H9 (cell line): Measurements from ENCODE around the gene RET. TPM values are rescaled to one million over a fixed set of nuclear protein-coding genes. Genes with fewer than 3 reads are reported as not detected.
A peak's percentile ranks its signal among the peaks of the same experiment; 100 is the strongest.

ENCODE experiments used
- DNase-seq: peaks from one replicate; pipeline ENCODE4 v3.0.0-alpha.2; 2017
- H2AFZ ChIP-seq: one replicate; pipeline ENCODE4 v1.6.1; 2013; ENCODE audit warnings: mild to moderate bottlenecking, low read length, control low read depth, moderate library complexity
- H2AK5ac ChIP-seq: 2 replicates; pipeline ENCODE4 v1.6.1; 2013; ENCODE audit warnings: low read length, control low read depth, mixed read lengths; ENCODE audit not compliant: insufficient read length
- H2BK120ac ChIP-seq: one replicate; pipeline ENCODE4 v1.6.1; 2013; ENCODE audit warnings: low read depth, mild to moderate bottlenecking, low read length, control low read depth, inconsistent platforms; ENCODE audit not compliant: poor library complexity, severe bottlenecking
- H2BK12ac ChIP-seq: 2 replicates; pipeline ENCODE4 v1.6.1; 2013; ENCODE audit warnings: low read length, control low read depth, mixed read lengths, low read depth; ENCODE audit not compliant: insufficient read length
- H2BK15ac ChIP-seq: 2 replicates; pipeline ENCODE4 v1.6.1; 2013; ENCODE audit warnings: low read depth, low read length, control low read depth
- H2BK20ac ChIP-seq: one replicate; pipeline ENCODE4 v1.6.1; 2013; ENCODE audit warnings: low read depth, mild to moderate bottlenecking, low read length, control low read depth, inconsistent platforms; ENCODE audit not compliant: poor library complexity, severe bottlenecking
- H2BK5ac ChIP-seq: 2 replicates; pipeline ENCODE4 v1.6.1; 2013; ENCODE audit warnings: low read length, control low read depth, mixed read lengths; ENCODE audit not compliant: insufficient read length
- H3K14ac ChIP-seq: 2 replicates; pipeline ENCODE4 v1.6.1; 2013; ENCODE audit warnings: low read length, control low read depth; ENCODE audit not compliant: insufficient read depth
- H3K18ac ChIP-seq: 2 replicates; pipeline ENCODE4 v1.6.1; 2013; ENCODE audit warnings: low read depth, mild to moderate bottlenecking, mixed read lengths, low read length, control low read depth; ENCODE audit not compliant: insufficient read length
- H3K23ac ChIP-seq: 2 replicates; pipeline ENCODE4 v1.6.1; 2013; ENCODE audit warnings: low read length, control low read depth, mixed read lengths, low read depth; ENCODE audit not compliant: insufficient read length
- H3K23me2 ChIP-seq: 2 replicates; pipeline ENCODE4 v1.6.1; 2013; ENCODE audit warnings: low read depth, mild to moderate bottlenecking, mixed read lengths, low read length, control low read depth; ENCODE audit not compliant: insufficient read length, poor library complexity, severe bottlenecking
- H3K27ac ChIP-seq: 2 replicates; pipeline ENCODE4 v1.5.1; 2013; ENCODE audit warnings: low read length, control low read depth, mixed read lengths, low read depth; ENCODE audit not compliant: insufficient read length
- H3K27me3 ChIP-seq: 2 replicates; pipeline ENCODE4 v1.6.1; 2013; ENCODE audit warnings: low read length, control low read depth, inconsistent platforms; ENCODE audit not compliant: insufficient read depth
- H3K4ac ChIP-seq: 2 replicates; pipeline ENCODE4 v1.6.1; 2013; ENCODE audit warnings: low read depth, mild to moderate bottlenecking, control low read depth, inconsistent platforms, low read length, moderate library complexity
- H3K4me1 ChIP-seq: 2 replicates; pipeline ENCODE4 v1.6.1; 2013; ENCODE audit warnings: low read length, control low read depth, inconsistent platforms; ENCODE audit not compliant: insufficient read depth
- H3K4me2 ChIP-seq: 2 replicates; pipeline ENCODE4 v1.6.1; 2013; ENCODE audit warnings: low read length, control low read depth, mixed read lengths; ENCODE audit not compliant: insufficient read length, insufficient read depth
- H3K56ac ChIP-seq: 2 replicates; pipeline ENCODE4 v1.6.1; 2013; ENCODE audit warnings: low read depth, mild to moderate bottlenecking, mixed read lengths, low read length, control low read depth; ENCODE audit not compliant: insufficient read length
- H3K79me1 ChIP-seq: 2 replicates; pipeline ENCODE4 v1.6.1; 2013; ENCODE audit warnings: low read depth, mild to moderate bottlenecking, moderate library complexity, low read length, control low read depth, inconsistent platforms; ENCODE audit not compliant: insufficient read depth, poor library complexity, severe bottlenecking
- H3K79me2 ChIP-seq: 2 replicates; pipeline ENCODE4 v1.6.1; 2013; ENCODE audit warnings: low read length, control low read depth, inconsistent platforms; ENCODE audit not compliant: insufficient read depth
- H3K9ac ChIP-seq: 2 replicates; pipeline ENCODE4 v1.6.1; 2013; ENCODE audit warnings: low read length, control low read depth, mixed read lengths; ENCODE audit not compliant: insufficient read length; ENCODE audit errors: extremely low read depth
- H3K9me3 ChIP-seq: one replicate; pipeline ENCODE4 v1.6.1; 2013; ENCODE audit warnings: low read depth, low read length, inconsistent platforms; ENCODE audit not compliant: control insufficient read depth
- H3T11ph ChIP-seq: one replicate; pipeline ENCODE4 v1.6.1; 2013; ENCODE audit warnings: mild to moderate bottlenecking, low read length, control low read depth, inconsistent platforms
- H4K20me1 ChIP-seq: one replicate; pipeline ENCODE4 v1.6.1; 2013; ENCODE audit not compliant: control insufficient read depth, insufficient read length, insufficient read depth
- H4K5ac ChIP-seq: 2 replicates; pipeline ENCODE4 v1.6.1; 2013; ENCODE audit warnings: low read depth, mild to moderate bottlenecking, mixed read lengths, low read length, control low read depth; ENCODE audit not compliant: insufficient read length
- H4K8ac ChIP-seq: replicated peaks from 2 replicates; pipeline ENCODE4 v1.6.1; 2013; ENCODE audit warnings: low read length, control low read depth, mixed read lengths, low read depth; ENCODE audit not compliant: insufficient read length
- H4K91ac ChIP-seq: 2 replicates; pipeline ENCODE4 v1.6.1; 2013; ENCODE audit warnings: low read depth, mild to moderate bottlenecking, moderate library complexity, mixed read lengths, low read length, control low read depth; ENCODE audit not compliant: insufficient read length
- H3K27ac Mint-ChIP-seq, 3 experiments: 2 replicates in 2 of 3; 3 replicates in 1 of 3; pipeline ENCODE4 v1.8.0; 2020 to 2021; ENCODE audit warnings: mixed read lengths in 3 of 3, mild to moderate bottlenecking in 1 of 3, moderate library complexity in 1 of 3
- H3K27me3 Mint-ChIP-seq: 2 replicates; pipeline ENCODE4 v1.8.0; 2021; ENCODE audit warnings: low read depth, mild to moderate bottlenecking, moderate library complexity, mixed read lengths
- H3K36me3 Mint-ChIP-seq, 3 experiments: 2 replicates in 2 of 3; 3 replicates in 1 of 3; pipeline ENCODE4 v1.8.0; 2020 to 2021; ENCODE audit warnings: low read depth in 3 of 3, mixed read lengths in 3 of 3; ENCODE audit not compliant: insufficient read depth in 1 of 3
- H3K4me1 Mint-ChIP-seq, 2 experiments: 2 replicates each; pipeline ENCODE4 v1.8.0; 2020; ENCODE audit warnings: mixed read lengths in 2 of 2
- H3K4me3 Mint-ChIP-seq, 2 experiments: 2 replicates in 1 of 2; 3 replicates in 1 of 2; pipeline ENCODE4 v1.8.0; 2020 to 2021; ENCODE audit warnings: mild to moderate bottlenecking in 2 of 2, mixed read lengths in 2 of 2, moderate library complexity in 1 of 2
- H3K9me3 Mint-ChIP-seq, 2 experiments: 2 replicates in 1 of 2; 3 replicates in 1 of 2; pipeline ENCODE4 v1.8.0; 2020; ENCODE audit warnings: mild to moderate bottlenecking in 2 of 2, mixed read lengths in 2 of 2, moderate library complexity in 1 of 2
- CTCF ChIP-seq: fragments of 200-600 bp; sonication (generic); conservative IDR thresholded peaks from 3 replicates; pipeline ENCODE4 v1.8.0; 2021; ENCODE audit warnings: antibody characterized with exemption, mild to moderate bottlenecking
- WGBS: extraction: QIAGEN DNeasy Blood & Tissue Kit; methylation state at CpG from one replicate; pipeline ENCODE4 v1.1.7; 2013; ENCODE audit warnings: missing lambda C conversion rate, low lambda C conversion rate, mixed read lengths; ENCODE audit not compliant: insufficient read length; ENCODE audit errors: extremely low coverage; 5-methylcytosine and 5-hydroxymethylcytosine counted together
- total RNA-seq: library from RNA; stranded (reverse); gene quantifications from 2 replicates; pipeline ENCODE4 v1.2.1, GENCODE V29; 2021

The RET gene
- total RNA-seq, 1 experiment from 2014 or later = 12.2 TPM

GRCh38 chr10:43027331-43027955 lies 49.4 kb upstream of the RET start:
- Histone ChIP-seq H3K56ac (no peak overlapping the region), H4K5ac (no peak overlapping the region), H3K4me1 (peaks cover 5% of the 10 kb centered on the region; the same call in 1 of the 2 replicates), H2BK12ac (no peak overlapping the region), H3K9ac (no peak overlapping the region), H3K14ac (no peak overlapping the region), H3K23ac (no peak overlapping the region), H3K27ac (no peak overlapping the region), H3K18ac (no peak overlapping the region), H2AK5ac (no peak overlapping the region), H3K4me2 (no peak overlapping the region), H3K79me2 (no peaks in the 10 kb centered on the region), H3K27me3 (no peaks in the 10 kb centered on the region; the same call in 1 of the 2 replicates), H2BK20ac (no peak overlapping the region), H2AFZ (no peak overlapping the region), H3T11ph (no peak overlapping the region), H3K9me3 (no peaks in the 10 kb centered on the region), H3K23me2 (no peaks in the 10 kb centered on the region), H3K4ac (no peak overlapping the region), H2BK15ac (no peak overlapping the region), H3K79me1 (no peaks in the 10 kb centered on the region), H4K91ac (no peak overlapping the region), H2BK5ac (no peak overlapping the region), H4K20me1 (no peaks in the 10 kb centered on the region), H2BK120ac (no peak overlapping the region), H4K8ac (no peak overlapping the region)
- peaks cover 55% of the 10 kb centered on the region for H3K27me3 Mint-ChIP-seq
- H3K27ac Mint-ChIP-seq = no peak overlapping the region
- DNase-seq = peak; percentile 24
- TF ChIP-seq CTCF = no peak
- peaks cover 4 to 7% (median 6%) of the 10 kb centered on the region in 3 experiments for H3K36me3 Mint-ChIP-seq
- peaks cover 30 to 34% of the 10 kb centered on the region in 2 experiments for H3K4me1 Mint-ChIP-seq
- H3K4me3 Mint-ChIP-seq = peak overlapping the region in 1 of 2 experiments; percentile 63; a peak in 2 of 5 replicates
- peaks cover 10 to 20% of the 10 kb centered on the region in 2 experiments for H3K9me3 Mint-ChIP-seq
- WGBS = no CpG with 5 or more reads among the region's 11 CpGs
